K562 (cell line): ENCODE measurements around the gene LDB1. TPM values are rescaled to one million over a fixed set of nuclear protein-coding genes. Genes with fewer than 3 reads are reported as not detected.
A peak's percentile ranks its signal among the peaks of the same experiment; 100 is the strongest.

Experiments
- COPS2 ChIP-seq: fragments of 450-650 bp; conservative IDR thresholded peaks from 2 replicates; pipeline ENCODE4 v1.6.1; 2016; ENCODE audit warnings: mild to moderate bottlenecking, moderate library complexity
- EGR1 ChIP-seq: fragments of 450-650 bp; conservative IDR thresholded peaks from 2 replicates; pipeline ENCODE4 v1.6.1; 2017; ENCODE audit warnings: mild to moderate bottlenecking
- EZH2 ChIP-seq: IDR thresholded peaks from 2 replicates; pipeline ENCODE4 v1.6.1; 2012; ENCODE audit warnings: low read depth, mild to moderate bottlenecking, inconsistent platforms, low read length, borderline replicate concordance
- HMGN3 ChIP-seq: IDR thresholded peaks from 2 replicates; pipeline ENCODE4 v1.6.1; 2011; ENCODE audit warnings: borderline replicate concordance, low read depth, mild to moderate bottlenecking, mixed read lengths, low read length; ENCODE audit not compliant: insufficient read length; ENCODE audit errors: extremely low read depth
- KLF10 ChIP-seq: fragments of 250-450 bp; sonication (Bioruptor Pico); IDR thresholded peaks from 2 replicates; pipeline ENCODE4 v1.6.1; 2021; ENCODE audit warnings: matching md5 sums
- MCM3 ChIP-seq: fragments of 450-650 bp; IDR thresholded peaks from 2 replicates; pipeline ENCODE4 v1.6.1; 2016
- MTA2 ChIP-seq: fragments of 450-650 bp; IDR thresholded peaks from 2 replicates; pipeline ENCODE4 v1.6.1; 2016; ENCODE audit warnings: low read depth
- NCOR1 ChIP-seq: fragments of 450-650 bp; IDR thresholded peaks from 2 replicates; pipeline ENCODE4 v1.6.1; 2016; ENCODE audit warnings: mild to moderate bottlenecking, moderate library complexity
- NUFIP1 ChIP-seq: fragments of 450-650 bp; IDR thresholded peaks from 2 replicates; pipeline ENCODE4 v1.6.1; 2018; ENCODE audit not compliant: partially characterized antibody
- POLR2B ChIP-seq: fragments of 450-650 bp; IDR thresholded peaks from 2 replicates; pipeline ENCODE4 v1.6.1; 2018; ENCODE audit warnings: low read depth; ENCODE audit not compliant: partially characterized antibody
- ZBED1 ChIP-seq: IDR thresholded peaks from 2 replicates; pipeline ENCODE4 v1.6.1; 2014
- ZFPM2 ChIP-seq: fragments of 250-450 bp; sonication (Bioruptor Pico); IDR thresholded peaks from 2 replicates; pipeline ENCODE4 v1.5.1; 2022; ENCODE audit warnings: mild to moderate bottlenecking
- ZNF133 ChIP-seq: fragments of 250-450 bp; sonication (Bioruptor Pico); IDR thresholded peaks from 2 replicates; pipeline ENCODE4 v1.4.0; 2020; ENCODE audit warnings: mild to moderate bottlenecking
- ZNF384 ChIP-seq: IDR thresholded peaks from 2 replicates; pipeline ENCODE4 v1.6.1; 2012; ENCODE audit warnings: low read depth, low read length, improper control_type of control experiment
- polyA plus RNA-seq, 8 experiments: library from polyadenylated mRNA; depleted of rRNA in 4 of 8; stranded (reverse) in 5 of 8; unstranded in 3 of 8; fragments of >200 nt; fragmentation: Nextera tagmentation in 2 of 8; fragmentation: Illumina TruSeq in 1 of 8; extraction: Ambion mirVana in 2 of 8; extraction: Trizol in 1 of 8; gene quantifications; 2 replicates each; pipeline versions ENCODE4 v1.2.1 to v1.2.3, GENCODE V29; 2011 to 2014; ENCODE audit warnings: inconsistent platforms in 1 of 8, missing spikeins in 1 of 8
- total RNA-seq, 7 experiments: library from RNA; depleted of rRNA in 6 of 7; stranded (reverse); fragments of >200 nt in 6 of 7; fragmentation: Illumina TruSeq in 2 of 7; extraction: Trizol in 2 of 7; gene quantifications; 2 replicates each; pipeline versions ENCODE4 v1.2.1 to v1.2.3, GENCODE V29; 2011 to 2021; ENCODE audit warnings: low replicate concordance in 1 of 7
- TF ChIP-seq, protein P1 (sequence below): fragments of 450-650 bp; IDR thresholded peaks from 2 replicates; pipeline ENCODE4 v1.7.0; 2016; ENCODE audit warnings: borderline replicate concordance
- TF ChIP-seq, protein P2 (sequence below): fragments of 250-450 bp; sonication (Bioruptor Pico); IDR thresholded peaks from 2 replicates; pipeline ENCODE4 v1.5.0; 2021; ENCODE audit warnings: mild to moderate bottlenecking, moderate library complexity
- TF ChIP-seq, protein P3 (sequence below): fragments of 250-450 bp; sonication (Bioruptor Pico); IDR thresholded peaks from 2 replicates; pipeline ENCODE4 v1.5.0; 2021; ENCODE audit warnings: mild to moderate bottlenecking, borderline replicate concordance
- TF ChIP-seq, protein P4 (sequence below): sonication (generic); formaldehyde crosslinking; IDR thresholded peaks from 2 replicates; pipeline ENCODE4 v1.4.0; 2020; ENCODE audit warnings: mild to moderate bottlenecking, missing genetic modification reagents

LDB1 gene
- total and polyA plus RNA-seq, 9 of the 15 experiments (the other 6 are each of a cell fraction or from before 2014, with no cell fraction given), result 1.9 to 137 (median 105) TPM

DNA sequence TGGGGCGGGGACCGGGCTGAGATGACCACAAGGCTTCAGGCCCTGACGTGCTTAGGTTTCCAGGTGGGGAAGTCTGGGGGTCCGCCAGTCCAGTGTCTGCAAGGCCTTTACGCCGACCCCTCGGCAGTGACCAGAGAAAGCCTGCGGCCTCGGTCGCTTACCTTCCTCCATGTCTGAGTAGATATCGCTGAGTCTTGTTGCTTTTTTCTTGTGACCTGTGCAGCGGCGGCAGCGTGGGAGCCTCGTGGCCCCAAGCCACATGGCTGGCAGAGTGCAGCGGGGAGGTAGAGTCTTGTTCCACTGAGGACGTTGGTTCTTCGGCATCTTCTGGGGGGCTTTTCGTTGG is 32.4 kb upstream of the LDB1 start (continued):
- TF ChIP-seq EGR1 (no peak), ZNF133 (CRISPR knock-in tag) (no peak), KLF10 (CRISPR knock-in tag) (no peak), NUFIP1 (no peak), MCM3 (no peak), ZBED1 (no peak), POLR2B (no peak), MTA2 (no peak), EZH2 (no peak), ZNF384 (no peak), ZFPM2 (CRISPR knock-in tag) (no peak), COPS2 (no peak), HMGN3 (peak; percentile 1), NCOR1 (no peak)
- TF ChIP-seq, protein P1, sequence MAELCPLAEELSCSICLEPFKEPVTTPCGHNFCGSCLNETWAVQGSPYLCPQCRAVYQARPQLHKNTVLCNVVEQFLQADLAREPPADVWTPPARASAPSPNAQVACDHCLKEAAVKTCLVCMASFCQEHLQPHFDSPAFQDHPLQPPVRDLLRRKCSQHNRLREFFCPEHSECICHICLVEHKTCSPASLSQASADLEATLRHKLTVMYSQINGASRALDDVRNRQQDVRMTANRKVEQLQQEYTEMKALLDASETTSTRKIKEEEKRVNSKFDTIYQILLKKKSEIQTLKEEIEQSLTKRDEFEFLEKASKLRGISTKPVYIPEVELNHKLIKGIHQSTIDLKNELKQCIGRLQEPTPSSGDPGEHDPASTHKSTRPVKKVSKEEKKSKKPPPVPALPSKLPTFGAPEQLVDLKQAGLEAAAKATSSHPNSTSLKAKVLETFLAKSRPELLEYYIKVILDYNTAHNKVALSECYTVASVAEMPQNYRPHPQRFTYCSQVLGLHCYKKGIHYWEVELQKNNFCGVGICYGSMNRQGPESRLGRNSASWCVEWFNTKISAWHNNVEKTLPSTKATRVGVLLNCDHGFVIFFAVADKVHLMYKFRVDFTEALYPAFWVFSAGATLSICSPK, result no peak
- TF ChIP-seq, protein P2, sequence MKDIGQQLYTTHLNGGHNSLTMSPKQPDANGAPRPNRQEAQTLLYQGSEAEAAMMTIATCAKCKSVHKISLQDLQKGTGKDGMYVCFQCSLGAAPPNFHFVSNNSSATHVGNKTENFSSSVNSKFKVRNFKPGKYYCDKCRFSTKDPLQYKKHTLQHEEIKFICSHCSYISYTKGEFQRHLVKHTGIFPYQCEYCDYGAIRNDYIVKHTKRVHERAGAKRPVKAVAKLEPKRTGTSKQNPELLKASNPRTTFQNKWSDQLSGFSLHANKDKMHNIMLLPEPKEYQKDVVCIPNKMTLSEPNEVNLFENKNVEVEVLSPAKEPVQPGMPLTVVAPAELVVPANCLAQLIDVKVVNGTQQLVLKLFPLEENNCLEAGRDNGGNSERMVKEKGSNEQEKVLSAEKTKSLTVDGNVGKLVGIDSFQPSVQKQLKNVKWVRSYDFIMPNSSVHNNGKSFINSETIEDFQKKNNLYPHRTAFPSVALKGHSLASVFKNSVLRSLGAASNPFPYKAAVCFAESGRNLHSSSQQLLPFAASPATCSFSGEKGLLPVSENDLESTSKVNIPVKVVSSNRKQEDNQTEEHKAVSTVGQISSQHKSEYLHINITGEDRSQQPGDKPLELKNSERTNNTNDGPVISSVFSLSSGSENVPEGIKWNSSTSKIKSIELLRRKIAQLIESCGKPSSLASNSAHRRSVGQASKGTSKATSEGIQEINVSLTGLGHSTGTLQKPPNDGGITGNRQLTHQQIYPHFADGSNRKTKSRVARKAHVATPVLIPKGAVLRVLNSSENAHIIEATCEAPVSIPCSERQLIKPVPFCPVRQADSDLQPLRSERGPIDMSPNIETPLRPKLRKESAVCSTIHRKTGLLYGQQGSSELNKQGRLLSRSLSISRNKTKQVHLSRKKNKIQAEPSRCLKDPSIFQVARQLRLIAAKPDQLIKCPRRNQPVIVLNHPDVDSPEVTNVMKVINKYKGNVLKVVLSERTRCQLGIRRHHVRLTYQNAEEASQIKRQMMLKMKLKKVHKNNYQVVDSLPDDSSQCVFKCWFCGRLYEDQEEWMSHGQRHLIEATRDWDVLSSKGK (CRISPR knock-in tag), result no peak
- TF ChIP-seq, protein P3, sequence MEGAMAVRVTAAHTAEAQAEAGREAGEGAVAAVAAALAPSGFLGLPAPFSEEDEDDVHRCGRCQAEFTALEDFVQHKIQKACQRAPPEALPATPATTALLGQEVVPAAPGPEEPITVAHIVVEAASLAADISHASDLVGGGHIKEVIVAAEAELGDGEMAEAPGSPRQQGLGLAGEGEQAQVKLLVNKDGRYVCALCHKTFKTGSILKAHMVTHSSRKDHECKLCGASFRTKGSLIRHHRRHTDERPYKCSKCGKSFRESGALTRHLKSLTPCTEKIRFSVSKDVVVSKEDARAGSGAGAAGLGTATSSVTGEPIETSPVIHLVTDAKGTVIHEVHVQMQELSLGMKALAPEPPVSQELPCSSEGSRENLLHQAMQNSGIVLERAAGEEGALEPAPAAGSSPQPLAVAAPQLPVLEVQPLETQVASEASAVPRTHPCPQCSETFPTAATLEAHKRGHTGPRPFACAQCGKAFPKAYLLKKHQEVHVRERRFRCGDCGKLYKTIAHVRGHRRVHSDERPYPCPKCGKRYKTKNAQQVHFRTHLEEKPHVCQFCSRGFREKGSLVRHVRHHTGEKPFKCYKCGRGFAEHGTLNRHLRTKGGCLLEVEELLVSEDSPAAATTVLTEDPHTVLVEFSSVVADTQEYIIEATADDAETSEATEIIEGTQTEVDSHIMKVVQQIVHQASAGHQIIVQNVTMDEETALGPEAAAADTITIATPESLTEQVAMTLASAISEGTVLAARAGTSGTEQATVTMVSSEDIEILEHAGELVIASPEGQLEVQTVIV (CRISPR knock-in tag), result no peak
- TF ChIP-seq, protein P4, sequence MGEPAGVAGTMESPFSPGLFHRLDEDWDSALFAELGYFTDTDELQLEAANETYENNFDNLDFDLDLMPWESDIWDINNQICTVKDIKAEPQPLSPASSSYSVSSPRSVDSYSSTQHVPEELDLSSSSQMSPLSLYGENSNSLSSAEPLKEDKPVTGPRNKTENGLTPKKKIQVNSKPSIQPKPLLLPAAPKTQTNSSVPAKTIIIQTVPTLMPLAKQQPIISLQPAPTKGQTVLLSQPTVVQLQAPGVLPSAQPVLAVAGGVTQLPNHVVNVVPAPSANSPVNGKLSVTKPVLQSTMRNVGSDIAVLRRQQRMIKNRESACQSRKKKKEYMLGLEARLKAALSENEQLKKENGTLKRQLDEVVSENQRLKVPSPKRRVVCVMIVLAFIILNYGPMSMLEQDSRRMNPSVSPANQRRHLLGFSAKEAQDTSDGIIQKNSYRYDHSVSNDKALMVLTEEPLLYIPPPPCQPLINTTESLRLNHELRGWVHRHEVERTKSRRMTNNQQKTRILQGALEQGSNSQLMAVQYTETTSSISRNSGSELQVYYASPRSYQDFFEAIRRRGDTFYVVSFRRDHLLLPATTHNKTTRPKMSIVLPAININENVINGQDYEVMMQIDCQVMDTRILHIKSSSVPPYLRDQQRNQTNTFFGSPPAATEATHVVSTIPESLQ, result no peak
